Measurements from ENCODE around the gene C3orf22.

Gene C3orf22

GRCh38 chr3:126525853-126526667, 32.7 kb downstream of the C3orf22 start:
- DNase-seq (ENCODE audit: extremely low read depth, insufficient read length): no peak
- Histone ChIP-seq H3K27me3 (replicated peaks; ENCODE audit: control insufficient read depth, insufficient read depth, low read length) (peaks cover 1% of the 10 kb centered on the region; the same call in 1 of the 2 replicates), H3K36me3 (ENCODE audit: control insufficient read depth, insufficient read depth, low read length) (no peaks in the 10 kb centered on the region), H3K4me3 (replicated peaks; ENCODE audit: low read depth, low read length) (no peak overlapping the region)
- no peak for TF ChIP-seq CTCF (IDR thresholded peaks at IDR 0.05; ENCODE audit: insufficient read depth, low read length, poor library complexity, severe bottlenecking)

- no peak for DNase-seq (ENCODE audit: extremely low read depth, insufficient read length)
- no peaks in the 10 kb centered on the region for H3K36me3 ChIP-seq (ENCODE audit: control insufficient read depth, insufficient read depth, low read length)
- no peak for TF ChIP-seq CTCF (IDR thresholded peaks at IDR 0.05; ENCODE audit: insufficient read depth, low read length, poor library complexity, severe bottlenecking)
- peaks cover 1% of the 10 kb centered on the region; the same call in 1 of the 2 replicates for H3K27me3 ChIP-seq (replicated peaks; ENCODE audit: control insufficient read depth, insufficient read depth, low read length)
- no peak overlapping the region for H3K4me3 ChIP-seq (replicated peaks; ENCODE audit: low read depth, low read length)
These were observed 33.5 kb downstream of the C3orf22 start for GRCh38 chr3:126525091-126525852.

- Histone ChIP-seq H3K4me3 (replicated peaks; ENCODE audit: low read depth, low read length) (no peak overlapping the region), H3K27me3 (replicated peaks; ENCODE audit: control insufficient read depth, insufficient read depth, low read length) (peaks cover 1% of the 10 kb centered on the region; the same call in 1 of the 2 replicates), H3K36me3 (ENCODE audit: control insufficient read depth, insufficient read depth, low read length) (no peaks in the 10 kb centered on the region)
- no peak for DNase-seq (ENCODE audit: extremely low read depth, insufficient read length)
- TF ChIP-seq CTCF (IDR thresholded peaks at IDR 0.05; ENCODE audit: insufficient read depth, low read length, poor library complexity, severe bottlenecking): no peak
These were observed 34.2 kb downstream of the C3orf22 start for GRCh38 chr3:126524429-126524988.

- TF ChIP-seq CTCF (IDR thresholded peaks at IDR 0.05; ENCODE audit: insufficient read depth, low read length, poor library complexity, severe bottlenecking): no peak
- Histone ChIP-seq H3K4me3 (replicated peaks; ENCODE audit: low read depth, low read length) (no peak within 1 kb of the TSS), H3K36me3 (ENCODE audit: control insufficient read depth, insufficient read depth, low read length) (no peaks in the 10 kb centered on the region), H3K27me3 (replicated peaks; ENCODE audit: control insufficient read depth, insufficient read depth, low read length) (peaks cover 1% of the 10 kb centered on the region; the same call in 1 of the 2 replicates)
- no peak for DNase-seq (ENCODE audit: extremely low read depth, insufficient read length)
These were observed 34.8 kb downstream of the C3orf22 start, which contains the start of gene CHST13 for GRCh38 chr3:126523745-126524428. CHST13 (plus strand) TSS chr3:126524155; CDS start chr3:126524333, 178 bp downstream.

- peak; percentile 85 for TF ChIP-seq CTCF (IDR thresholded peaks at IDR 0.05; ENCODE audit: insufficient read depth, low read length, poor library complexity, severe bottlenecking)
- DNase-seq (ENCODE audit: extremely low read depth, insufficient read length): peak; percentile 28
- Histone ChIP-seq H3K36me3 (ENCODE audit: control insufficient read depth, insufficient read depth, low read length) (no peaks in the 10 kb centered on the region), H3K4me3 (replicated peaks; ENCODE audit: low read depth, low read length) (no peak overlapping the region), H3K27me3 (replicated peaks; ENCODE audit: control insufficient read depth, insufficient read depth, low read length) (peaks cover 3% of the 10 kb centered on the region; the same call in 1 of the 2 replicates)
These were observed 36.4 kb downstream of the C3orf22 start for GRCh38 chr3:126522363-126522788.
